NK-92 treated with Interleukin-12 subunit alpha and Interleukin-12 subunit beta, amount 100 ng/mL, for 24 hours (cell line): ENCODE results near the gene HGS.

Experiments used
- DNase-seq: peaks from one replicate; lab custom pipeline; 2025; lab: John Stamatoyannopoulos, UW

The HGS gene

DNA sequence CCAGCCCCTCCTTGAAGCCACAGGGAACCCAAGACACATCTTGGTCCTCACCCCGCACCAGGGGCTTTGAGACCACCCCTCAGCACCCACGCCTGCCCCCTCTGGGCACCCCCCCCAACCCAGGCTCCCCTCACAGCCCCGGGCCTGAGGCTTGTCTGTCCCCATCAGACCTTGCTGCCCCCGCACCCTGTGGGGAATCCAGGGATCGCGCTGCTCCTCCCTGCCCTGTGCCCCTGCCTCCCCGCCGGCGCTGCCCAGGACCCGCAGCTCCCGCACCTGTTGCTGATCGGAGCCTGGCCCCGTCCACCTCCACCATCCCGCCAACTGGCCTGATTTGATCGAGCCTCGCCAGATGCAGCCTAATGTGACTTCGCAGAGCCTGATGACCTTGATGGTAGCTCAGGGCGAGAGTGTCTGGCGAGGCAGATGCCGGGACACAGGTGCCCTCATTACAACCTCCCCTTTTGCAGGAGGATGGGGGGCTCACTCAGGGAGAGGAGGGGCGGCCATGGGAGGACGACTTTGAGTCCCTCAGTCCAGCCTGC, 57.3 kb downstream of the HGS start:
- no peak for DNase-seq

DNA sequence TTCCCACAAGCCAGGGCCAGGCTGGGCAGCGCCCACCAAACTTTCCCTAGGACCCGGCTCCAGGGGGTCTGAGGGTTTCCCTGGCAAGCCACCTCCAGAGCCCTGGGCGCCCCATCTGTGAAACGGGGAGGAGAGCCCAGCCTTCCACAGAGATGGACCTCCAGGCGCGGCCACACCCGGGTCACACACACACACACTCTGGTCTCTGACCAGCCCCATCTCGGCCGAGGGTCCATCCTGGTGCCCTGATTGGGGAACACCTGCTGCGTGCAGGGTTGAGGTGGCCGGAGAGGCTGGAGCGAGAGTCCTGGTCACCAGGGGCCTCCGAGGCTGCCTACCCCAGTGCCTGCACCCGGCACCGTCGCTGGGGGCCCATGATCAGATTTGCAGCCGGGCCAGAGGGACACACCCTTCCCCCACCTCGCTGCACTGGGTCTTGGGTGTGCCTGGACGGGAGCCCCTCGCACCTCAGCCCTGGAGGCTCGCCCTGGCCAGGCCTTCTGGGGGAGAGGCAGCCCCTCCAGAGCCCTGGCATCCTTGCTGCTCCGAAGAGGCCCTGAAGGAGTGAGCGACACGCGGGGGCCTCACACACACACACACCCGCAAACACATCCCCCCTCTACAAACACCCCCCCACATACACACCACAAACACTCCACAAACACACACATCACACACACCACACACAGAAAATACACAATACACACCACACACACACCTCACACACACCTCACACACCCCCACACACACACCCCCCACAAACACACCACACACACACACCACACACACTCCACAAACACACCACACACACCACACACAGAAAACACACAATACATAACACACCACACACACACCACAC, 58.0 kb downstream of the HGS start:
- DNase-seq, result no peak
